Subcutaneous preadipocyte (primary cell): ENCODE results near the gene RPS15A. TPM values are rescaled to one million over a fixed set of nuclear protein-coding genes. Genes with fewer than 3 reads are reported as not detected.

Experiments
- total RNA-seq: library from RNA; depleted of rRNA; stranded (reverse); fragments of >200 nt; gene quantifications from 2 replicates; pipeline ENCODE4 v1.2.3, GENCODE V29; 2012

RPS15A gene
- 669 and 1,850 TPM in 2 replicates for total RNA-seq

DNA sequence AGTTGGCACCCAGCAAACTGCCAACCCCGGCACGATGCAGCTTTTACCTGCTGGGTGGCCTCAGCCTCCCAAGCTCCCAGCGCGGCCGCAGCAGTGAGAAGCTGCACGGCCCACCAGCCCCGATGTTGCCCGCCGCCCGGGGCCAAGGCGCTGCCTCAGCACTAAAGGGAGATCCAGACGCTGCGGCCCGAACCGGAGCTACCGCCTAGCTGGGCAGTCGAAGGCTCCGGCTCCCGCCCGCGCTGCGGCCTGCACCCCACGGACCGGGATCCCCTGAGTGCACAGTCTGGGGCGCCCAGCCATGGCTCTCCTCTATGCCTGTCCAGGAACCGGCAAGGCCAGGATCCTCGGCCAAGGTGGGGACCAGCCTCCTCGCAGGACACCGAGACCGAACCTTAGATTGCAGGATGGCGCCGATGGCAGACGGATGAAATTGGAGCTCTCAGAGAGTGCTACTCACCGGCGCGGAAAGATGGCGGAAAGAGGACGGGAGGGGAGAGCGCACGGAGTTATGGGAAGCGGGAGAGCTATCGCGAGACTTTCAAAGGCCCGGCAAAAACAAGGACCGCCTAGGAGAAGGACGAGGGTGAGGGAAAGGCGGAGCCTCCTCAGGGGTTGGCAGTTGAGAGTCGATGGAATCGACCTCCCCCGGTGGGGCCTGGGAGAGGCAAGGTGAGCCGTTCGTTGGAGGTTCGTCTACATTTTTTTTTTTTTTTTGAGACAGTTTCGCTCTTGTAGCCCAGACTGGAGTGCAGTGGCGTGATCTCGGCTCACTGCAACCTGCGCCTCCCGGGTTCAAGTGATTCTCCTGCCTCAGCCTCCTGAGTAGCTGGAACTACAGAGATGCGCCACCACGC lies at the start of gene RPS15A:
Gene RPS15A, minus strand, starts transcription at position 485 of the 857 bp plus-strand sequence. CDS start 1,221 bp downstream, outside the sequence.

DNA sequence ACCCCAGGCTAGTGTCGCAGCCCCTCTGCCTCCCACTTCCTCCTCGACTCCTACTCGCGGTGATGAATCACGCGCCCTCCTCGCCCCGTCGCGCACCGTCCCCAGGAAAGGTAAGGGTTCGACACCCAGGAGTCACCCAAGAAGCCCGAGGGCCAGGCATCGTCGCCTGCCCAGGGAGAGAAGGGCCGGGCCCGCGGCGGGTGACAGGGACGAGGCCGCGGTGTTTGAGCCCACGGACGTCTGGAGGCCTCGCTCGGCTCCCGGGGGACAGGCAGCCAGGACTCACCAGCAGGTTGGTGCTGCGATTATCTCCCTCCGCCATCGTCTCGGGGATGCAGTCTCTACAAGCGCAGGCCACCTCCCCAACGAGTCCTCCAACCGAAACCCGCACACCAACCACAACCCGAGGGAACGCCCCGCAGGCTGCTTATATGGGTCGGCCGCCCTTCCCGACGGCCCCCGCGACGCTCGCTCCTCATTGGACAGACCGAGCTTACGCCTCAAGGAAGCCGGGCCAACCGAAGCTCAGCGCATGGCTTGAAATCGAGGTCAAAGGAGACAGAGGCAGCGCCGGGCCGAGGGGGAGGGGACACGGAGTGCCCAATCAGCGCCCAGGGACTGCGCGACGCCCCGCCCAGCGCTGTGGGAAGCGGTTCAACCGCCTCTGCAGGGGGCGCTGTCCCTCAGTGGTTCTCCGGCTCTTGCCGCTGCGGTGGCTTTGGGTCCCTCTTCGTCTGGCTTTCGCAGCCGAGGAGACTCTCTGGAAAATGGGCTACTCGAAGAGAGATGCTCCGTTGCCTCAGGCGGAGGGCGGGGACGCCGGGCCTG lies 11.2 kb upstream of the RPS15A start, which contains the start of gene ARL6IP1:
Gene ARL6IP1, minus strand, starts transcription at position 405 of the 828 bp plus-strand sequence. Its CDS starts 83 bp downstream, at position 322.

Other genes starting within 250 kb of the RPS15A start
- 81.2 and 89.7 TPM in 2 replicates for gene NOMO2, start 228.2 kb downstream of the RPS15A start, total RNA-seq
- 182 and 187 TPM in 2 replicates for gene ARL6IP1, start 11.2 kb upstream of the RPS15A start, total RNA-seq
- gene SMG1, start 136.1 kb upstream of the RPS15A start, total RNA-seq: 73.1 and 84.6 TPM in 2 replicates
- gene TMC7, start 193.6 kb upstream of the RPS15A start, total RNA-seq: 0.73 and 2.2 TPM in 2 replicates